HTERT RPE-1 (cell line): ENCODE measurements around the gene TPK1.

Experiments
- in situ Hi-C: fragments of 300-500 bp; cut with MboI; formaldehyde crosslinking; loops from 4 replicates; pipeline ENCODE4 v1.14.3; 2020; ENCODE audit warnings: low sequenced_read_pairs

TPK1 gene

DNA sequence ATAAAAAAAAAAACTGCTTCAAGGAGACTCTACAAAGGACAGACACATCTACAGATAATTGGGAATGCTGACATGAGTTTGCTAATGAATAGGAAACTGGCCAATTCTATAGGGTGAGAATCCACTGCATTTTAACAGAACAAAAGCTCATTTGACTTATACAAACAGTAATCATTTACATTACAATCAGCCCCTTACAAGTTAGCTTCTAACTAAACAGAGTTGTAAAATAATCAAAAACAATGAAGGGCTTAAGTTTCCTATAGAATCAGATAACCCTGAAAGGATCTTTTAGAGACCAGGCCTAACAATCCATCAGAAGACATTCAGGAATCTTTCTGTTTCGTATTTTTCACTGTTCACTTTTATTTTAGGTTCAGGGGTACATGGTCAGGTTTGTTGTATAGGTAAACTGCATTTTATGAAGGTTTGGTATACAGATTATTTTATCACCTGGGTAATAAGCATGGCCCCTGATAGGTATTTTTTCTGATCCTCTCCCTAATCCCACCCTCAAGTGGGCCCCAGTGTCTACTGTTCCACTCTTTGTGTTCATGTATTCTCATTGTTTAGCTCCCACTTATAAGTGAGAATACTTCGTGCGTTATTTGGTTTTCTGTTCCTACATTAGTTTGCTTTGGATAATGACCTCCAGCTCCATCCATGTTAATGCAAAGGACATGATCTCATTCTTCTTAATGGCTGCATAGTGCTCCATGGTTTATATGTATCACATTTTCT is 301.0 kb downstream of the TPK1 start:
- in situ Hi-C loops: no loop called here

DNA sequence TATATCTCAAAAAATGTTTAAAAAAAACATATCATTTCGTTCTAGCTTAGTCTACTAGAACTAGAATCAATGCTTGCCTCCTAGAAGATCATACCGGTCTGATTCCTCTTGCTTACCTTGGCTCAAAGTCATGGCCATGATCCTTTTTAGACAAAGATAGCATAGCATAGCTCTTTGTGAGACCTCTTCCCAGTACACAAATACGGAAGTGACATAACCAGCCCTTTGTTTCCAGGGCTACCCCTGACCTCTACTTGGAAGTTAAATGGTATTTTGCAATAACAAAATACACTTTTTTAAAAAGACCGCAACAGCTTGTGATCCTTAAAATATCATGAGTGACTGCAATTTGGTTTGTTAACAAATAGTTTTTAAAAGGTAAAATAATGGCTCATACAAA is 301.7 kb downstream of the TPK1 start:
- in situ Hi-C loops: no loop called here

DNA sequence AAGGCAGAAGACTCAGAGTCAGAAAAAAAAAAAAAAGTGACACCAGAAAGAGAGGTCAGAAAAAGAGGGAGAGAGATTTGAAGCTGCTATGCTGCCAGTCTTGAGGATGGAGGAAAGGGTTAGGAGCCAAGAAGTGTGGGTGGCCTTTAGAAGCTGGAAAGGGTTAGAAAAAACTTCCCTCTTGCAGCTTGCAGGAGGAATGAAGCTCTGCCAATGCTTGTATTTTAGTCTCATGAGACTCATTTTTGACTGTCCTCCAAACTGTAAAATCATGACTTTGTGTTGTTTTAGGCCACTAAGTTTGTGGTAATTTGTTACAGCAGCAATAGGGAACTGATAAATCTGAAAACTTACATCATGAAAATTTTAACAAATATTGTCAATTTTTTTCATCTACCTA is 304.7 kb downstream of the TPK1 start:
- in situ Hi-C loops: no loop called here

DNA sequence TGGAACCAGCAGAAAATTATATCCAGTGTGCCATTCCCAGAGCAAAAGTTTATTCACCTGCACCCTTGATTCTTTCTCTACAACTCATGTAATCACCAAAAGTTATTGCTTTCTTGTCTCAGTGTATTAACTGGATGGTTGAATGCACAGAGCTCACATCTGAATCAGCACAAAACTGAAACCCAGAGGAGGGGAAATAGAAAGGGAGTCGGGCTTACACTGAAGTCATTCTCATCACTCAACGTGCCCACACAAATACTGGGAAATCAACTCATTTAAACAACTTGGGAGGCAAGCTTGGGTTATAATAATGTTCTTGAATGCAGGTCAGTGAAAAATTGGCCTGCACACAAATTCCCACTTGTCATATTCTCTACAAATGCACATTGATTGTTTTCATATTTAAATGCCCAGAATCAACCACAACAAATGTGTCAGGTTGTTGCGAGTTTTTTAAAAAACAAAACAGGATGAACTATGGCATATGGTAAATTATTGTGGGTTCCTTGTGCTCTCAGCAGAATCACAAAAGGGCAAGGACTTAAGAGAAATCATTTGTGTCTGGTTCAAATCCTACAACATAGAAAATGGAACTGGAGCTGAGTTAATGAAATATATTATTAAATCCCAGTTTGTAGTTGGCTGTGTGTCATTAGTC is 306.5 kb downstream of the TPK1 start:
- in situ Hi-C loops: no loop called here

DNA sequence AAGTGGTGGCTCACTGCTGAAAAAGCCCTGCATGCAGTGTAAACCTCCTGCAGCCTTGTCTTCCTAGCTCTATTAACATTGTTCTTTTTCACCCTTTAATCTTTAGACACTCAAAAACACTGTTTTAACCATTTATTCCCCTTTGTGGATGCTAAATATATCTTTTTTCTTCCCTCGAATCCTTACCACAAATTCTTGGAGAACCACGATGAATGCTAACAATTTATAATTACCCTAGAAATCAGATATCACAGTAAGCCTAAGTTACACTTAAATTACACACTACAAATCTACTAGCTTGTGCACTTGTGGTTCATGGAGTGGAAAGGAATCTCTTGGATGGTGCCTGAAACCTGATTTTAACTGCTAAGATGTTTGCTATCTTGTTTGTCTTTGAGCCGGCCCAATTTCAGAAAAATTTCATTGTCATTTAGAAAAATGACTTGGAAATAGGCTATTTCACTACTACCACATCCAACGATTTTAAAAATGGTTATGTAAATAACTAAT is 307.3 kb downstream of the TPK1 start:
- in situ Hi-C loops: no loop called here

DNA sequence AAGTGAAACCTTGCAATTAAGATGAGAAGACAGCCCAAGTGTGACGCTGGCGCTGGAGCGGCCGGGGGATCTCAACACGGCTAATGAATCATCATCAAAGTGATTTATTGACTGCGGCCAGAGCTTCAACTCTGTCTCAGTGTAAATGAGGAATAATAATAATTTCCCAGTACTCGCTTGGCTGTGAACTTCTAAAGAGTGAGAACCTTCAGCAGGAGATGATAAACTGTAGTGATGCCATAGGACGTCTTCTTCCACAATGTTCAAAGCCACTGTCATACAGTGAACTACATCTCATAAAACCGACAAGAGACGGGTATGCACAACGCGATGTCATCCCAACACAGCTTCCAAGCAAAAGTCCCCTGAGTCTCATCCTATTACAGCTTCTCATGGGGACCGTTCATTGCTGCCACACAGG is 308.8 kb downstream of the TPK1 start:
- in situ Hi-C loops: no loop called here

DNA sequence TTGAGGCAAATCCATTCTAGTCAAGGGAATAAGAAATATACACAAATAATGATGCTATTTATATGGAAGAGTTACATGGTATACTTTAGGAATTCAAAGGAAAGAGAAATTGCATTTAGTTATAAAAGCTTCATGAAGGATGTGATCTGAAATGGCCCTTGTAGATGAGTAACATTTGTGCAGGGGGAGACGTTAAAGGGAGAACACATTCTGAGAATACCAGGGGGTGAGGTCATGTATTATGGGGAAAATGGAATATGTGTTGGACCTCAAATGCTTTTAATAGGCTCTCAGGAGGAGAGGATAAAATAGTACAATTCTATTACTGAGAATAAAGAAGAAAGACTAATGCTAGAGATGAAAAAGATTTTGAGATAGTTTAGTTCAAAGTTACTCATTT is 309.9 kb downstream of the TPK1 start:
- in situ Hi-C loops: no loop called here

DNA sequence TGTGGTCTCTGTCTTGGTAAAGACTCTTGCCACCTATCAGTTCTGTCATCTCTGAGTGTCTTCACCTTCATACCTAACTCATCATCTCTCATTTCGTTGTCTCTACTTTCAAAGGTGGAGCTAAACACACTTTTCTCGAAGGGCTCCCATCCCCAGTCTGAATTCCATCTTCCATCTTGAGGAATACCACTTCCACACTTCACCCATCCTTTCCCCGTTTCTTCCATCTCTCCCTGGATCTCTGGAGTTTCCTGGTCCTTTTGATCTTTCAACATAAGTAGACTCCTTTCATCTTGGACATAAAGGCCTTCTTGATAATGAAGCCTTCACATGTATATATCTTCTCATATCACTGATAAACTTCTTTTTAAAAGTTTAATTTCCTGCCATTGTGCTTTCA is 311.6 kb downstream of the TPK1 start:
- in situ Hi-C loops: no loop called here

DNA sequence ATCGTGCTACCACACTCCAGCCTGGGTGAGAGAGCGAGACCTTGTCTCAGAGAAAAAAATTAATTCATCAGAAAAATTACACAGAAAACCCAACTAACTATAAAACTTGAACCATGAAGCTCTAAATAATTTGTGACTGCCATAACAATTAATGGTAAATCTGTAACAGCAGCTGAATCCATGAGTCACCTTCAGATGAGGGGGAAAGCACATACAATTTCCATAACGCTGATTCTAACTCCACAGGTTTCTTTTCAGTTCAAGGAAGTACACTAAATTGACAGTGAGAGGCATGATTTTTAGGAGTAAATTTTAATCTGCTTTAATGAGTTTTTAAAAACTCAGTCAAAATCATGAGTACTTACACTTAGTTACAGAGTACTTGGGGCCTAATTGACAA is 312.2 kb downstream of the TPK1 start:
- in situ Hi-C loops: no loop called here

DNA sequence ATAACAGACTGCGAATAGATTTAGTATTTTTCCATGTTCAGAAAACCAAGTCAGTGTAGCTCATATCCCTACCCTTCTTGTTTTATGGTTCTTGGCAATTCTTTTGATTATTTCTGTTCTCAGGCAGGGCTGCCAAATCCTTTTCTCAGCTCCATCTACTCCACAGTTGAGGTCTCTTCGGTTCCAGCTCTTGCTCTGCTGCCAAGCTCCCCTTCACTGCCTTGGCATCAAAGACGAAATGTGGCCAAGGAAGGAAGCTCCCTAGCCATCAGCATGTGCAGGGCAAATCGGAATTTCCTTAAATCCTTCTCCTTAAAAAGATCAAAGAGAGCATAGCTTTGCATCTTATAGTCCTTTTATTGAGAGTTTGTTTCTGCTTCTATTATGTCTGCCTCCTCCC is 315.9 kb downstream of the TPK1 start:
- in situ Hi-C loops: no loop called here

DNA sequence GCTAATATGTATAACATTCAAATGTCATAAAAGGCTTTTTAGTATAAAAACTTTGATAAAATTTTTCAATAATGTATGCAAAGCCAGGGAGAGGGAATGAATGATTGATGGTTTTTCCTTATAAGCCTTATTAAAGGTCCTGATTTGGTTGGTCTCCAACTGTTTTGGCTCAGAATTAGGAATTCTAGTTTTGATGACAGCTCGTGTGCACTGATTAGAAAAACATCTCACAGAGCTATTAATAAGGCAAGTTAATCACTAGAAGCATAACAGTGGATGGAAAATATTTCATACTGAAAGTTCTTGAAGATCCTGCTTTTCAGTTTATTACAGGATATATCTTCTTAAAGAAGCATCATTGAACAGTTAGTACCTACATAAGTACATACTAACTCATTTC is 317.5 kb downstream of the TPK1 start:
- in situ Hi-C loops: no loop called here

DNA sequence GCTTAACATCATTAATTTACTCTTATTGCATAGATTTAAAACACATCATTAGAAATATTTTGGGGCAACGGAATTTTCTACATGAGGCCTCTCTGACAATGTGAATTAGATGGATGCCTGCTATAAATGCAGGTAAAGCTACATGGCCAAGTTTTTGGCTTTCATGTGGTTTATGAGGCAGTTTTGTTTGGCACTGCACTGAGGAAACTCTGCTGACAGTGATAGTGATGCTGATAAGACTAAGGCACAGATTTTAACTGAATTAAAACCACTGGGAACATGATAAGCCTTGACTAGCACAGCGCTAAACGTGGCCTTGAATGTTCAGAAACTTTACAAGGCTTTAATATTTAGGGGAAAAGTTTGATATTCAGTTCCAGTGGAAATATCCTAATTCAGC is 318.1 kb downstream of the TPK1 start:
- in situ Hi-C loops: no loop called here

DNA sequence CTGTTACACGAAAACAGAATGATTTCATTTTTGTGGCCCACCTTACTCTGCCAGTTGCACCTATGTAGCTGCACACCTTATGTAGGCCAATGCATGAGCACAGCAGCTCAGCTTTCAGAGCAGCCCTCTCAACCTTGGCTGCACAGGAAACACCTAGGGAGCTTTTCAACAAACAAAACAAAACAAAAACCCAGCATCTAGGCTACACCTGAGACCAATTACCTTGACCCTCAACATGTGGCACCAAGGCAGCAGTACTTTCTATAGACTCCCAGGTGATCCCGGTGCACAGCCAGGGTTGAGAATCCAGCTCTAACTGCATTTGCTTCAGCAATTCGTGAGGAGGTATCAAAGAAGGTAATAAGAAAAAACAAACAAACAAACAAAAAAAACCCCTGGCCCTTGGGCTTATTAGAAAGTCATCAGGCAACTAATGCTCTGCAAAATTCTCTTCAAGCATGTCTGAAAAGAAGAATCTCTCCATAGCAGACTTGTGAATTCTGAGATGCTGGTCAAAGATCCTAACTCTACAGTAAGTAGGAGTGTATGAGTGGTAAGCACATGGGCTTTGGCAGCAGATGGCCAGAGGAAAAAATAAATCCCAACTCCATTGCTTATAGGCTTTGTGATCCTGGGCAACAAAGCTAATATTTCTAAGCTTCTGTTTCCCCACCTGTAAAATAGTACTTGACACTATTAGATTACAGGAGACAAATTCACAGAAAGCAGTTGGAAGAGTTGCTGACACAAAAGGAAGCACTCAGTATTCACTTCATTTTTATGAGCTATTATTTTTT is 318.9 kb downstream of the TPK1 start:
- in situ Hi-C loops: no loop called here

DNA sequence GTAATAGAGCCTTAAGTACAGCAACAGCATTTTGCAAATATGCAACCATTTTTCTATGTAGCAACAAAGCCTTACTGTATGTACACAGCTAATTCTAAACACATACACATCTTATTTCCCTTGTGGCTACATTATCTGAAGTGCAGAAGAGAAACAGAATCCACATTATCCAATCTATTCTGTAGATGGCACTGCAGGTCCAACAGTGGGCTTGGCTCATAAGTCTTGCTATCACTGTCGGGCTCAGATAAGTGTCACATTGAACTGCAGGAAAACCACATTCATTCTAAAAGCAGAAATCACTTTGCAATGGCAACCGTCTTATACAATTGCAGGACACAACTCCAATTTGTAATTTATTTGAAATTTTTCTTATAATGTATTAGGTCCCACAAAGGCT is 322.5 kb downstream of the TPK1 start:
- in situ Hi-C loops: no loop called here

DNA sequence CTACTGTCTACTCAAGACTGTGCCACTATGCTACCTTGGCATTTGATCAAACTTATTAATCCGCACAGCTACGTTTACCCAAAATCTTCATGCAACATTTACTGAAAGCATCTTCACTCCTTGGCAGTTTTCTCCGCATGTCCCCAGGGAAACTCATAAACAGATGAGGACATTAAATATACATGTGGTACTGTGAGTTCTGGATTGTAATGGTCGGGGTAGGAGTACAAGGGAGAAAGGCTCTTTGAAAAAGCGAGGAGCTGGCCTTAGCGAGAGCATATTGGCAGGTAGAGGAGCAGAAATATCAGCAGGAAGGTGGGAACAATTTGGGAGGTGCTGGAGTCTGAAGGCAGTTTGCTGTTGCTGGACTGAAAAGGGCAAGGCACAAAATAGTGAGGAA is 325.2 kb downstream of the TPK1 start:
- in situ Hi-C loops: no loop called here

DNA sequence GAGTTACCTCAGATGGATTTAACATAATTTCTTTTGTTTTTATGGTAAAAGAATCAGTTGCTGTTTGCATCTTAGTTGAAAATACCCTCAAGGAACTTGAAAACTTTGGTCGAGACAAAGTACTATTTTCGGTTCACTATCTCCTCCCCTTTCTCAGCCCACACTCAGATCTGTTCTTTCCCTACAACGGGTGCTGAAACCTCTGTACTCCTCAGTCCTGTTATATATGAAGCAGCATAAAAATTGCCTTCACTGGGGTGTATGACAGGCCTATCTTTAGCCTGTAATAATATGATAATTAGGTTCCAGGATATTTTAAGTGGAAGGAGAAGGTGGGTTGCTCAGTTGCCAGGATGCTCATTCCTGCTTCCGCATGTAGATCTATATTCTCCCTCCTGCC is 327.2 kb downstream of the TPK1 start:
- in situ Hi-C loops: no loop called here

DNA sequence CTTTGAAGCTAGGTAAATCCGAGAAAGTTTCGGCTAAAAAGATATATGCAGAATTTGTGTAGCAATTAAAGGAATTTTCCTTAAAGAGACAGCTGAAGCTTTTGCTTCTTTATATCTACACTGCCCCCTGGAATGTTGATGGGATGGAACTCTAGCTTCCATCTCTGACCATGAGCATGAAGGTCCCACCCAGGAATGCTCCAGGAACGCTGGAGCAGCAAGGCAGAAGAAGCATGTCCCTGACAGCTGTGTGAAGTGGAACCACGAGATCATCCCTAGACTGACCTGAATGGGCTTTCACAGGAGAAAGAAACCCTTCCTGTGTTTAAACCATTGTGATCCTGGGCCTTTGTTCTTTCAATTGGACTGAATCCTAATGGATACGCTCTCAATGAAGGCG is 332.6 kb downstream of the TPK1 start:
- in situ Hi-C loops: no loop called here

DNA sequence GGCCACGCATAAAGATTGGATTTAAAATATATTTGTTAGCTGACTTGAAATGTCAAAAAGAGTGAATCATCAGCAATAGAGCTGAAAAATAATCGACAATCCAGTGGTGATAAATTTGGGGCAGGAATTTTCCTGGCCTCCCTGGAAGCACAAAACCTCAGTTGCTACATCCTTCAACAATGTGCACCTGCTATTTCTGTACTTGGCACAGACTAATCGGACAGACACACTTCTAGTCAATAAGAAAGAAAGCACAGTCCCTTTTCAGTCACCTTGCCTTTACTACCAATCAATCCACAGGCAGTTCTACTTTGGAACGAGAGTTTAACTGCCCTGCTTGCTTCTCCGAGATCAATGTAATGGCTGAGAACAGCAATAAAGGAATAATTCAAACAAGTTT is 335.6 kb downstream of the TPK1 start:
- in situ Hi-C loops: no loop called here

DNA sequence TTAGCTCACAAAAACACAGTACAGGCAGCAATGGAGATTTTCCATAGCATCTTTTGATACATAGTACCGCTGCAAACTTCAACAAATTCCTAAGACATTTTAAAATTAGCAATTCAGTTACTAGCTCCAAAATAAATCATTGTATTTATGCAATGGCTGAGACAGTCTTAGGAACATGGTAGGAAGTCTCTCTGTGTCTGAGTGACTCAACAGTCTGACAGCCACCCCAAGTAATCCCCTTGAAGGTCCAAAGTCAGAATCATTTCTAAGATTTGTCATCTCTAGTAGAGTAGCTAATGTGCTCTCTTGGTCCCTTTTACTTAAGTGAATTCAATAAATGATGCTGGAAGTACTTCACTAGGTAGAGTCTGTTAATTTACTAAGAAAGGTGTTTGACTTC is 338.6 kb downstream of the TPK1 start:
- in situ Hi-C loops: no loop called here

DNA sequence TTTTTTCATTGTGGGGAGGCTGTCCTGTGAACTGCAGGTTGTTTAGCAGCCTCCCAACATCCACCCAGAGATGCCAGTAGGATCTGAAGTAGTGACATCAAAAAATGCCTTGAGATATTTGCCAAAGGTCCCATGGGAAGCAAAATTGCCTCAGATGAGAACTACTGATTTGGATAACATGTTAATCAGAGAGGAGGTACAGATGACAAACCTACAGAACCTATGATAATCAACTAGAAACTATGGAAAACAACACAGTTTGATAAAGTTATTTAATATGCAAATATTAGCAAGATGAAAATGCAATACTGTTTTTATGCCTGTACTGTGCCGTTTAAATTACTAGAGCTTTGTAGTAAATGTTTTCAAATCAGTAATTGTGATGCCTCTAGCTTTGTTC is 341.5 kb downstream of the TPK1 start:
- in situ Hi-C loops: no loop called here

DNA sequence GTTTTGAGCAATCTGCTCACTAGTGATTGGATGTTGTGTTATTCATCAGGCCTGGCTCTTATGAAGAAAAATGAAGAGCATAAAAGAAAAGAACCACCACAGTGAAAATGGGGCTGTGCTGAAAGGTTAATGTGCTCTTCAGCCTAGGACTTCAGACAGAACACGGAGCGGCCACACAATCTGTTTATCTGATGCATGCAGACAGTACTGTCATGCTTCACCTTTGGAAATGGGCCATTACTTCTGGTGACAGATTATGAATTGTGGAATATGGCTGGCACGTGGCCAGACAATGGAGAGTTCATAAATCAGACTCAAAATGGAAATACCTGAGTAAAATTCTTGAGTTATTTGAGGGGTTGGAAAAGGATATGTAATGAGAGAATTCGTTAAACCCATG is 346.3 kb downstream of the TPK1 start:
- in situ Hi-C loops: no loop called here

DNA sequence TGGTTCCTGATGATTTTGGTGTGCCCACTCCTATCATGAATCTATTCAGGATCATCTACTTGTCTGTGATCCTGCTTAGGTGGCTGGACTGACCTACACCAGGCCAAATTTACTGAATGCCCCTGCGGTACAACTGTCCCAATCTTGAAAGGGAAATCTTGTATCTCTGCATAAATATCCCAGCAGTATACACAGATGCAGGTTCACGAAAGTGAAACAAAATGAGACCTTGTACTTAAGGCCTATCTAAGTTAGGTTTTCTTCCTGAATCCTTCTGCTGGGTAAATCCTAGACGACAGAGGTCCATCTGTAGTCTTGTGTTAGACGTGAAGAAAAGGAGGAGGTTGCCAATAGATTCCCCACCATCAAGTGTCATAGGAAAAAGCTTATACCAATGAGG is 346.9 kb downstream of the TPK1 start:
- in situ Hi-C loops: no loop called here
